HEK293 (cell line): Measurements from ENCODE around the gene DGKH.

Source experiments
- CTCF ChIA-PET: fragments of 350-600 bp; formaldehyde crosslinking; extraction: SDS; loops from one replicate; lab custom pipeline; 2021; ENCODE audit warnings: antibody characterized with exemption; lab: Yijun Ruan, JAX
- POLR2A ChIA-PET: fragments of 300-600 bp; formaldehyde crosslinking; extraction: SDS; loops from one replicate; lab custom pipeline; 2020; ENCODE audit warnings: antibody characterized with exemption, inconsistent platforms; lab: Yijun Ruan, JAX
- H3K27ac ChIP-seq: fragments of 200-500 bp; sonication (Bioruptor generic); 2 replicates; pipeline ENCODE4 v1.5.1; 2014; ENCODE audit warnings: low read depth, low read length, control low read depth, inconsistent platforms; ENCODE audit errors: extremely low read depth
- H3K36me3 ChIP-seq, 2 experiments: fragments of 200-500 bp in 1 of 2; sonication (Bioruptor generic) in 1 of 2; 1 replicate in 1 of 2; 2 replicates in 1 of 2; pipeline ENCODE4 v1.5.1; 2014 to 2017; ENCODE audit warnings: inconsistent platforms in 2 of 2, low read length in 2 of 2; ENCODE audit not compliant: control insufficient read depth in 2 of 2, insufficient read depth in 1 of 2
- H3K4me1 ChIP-seq: fragments of 200-500 bp; sonication (Bioruptor generic); 2 replicates; pipeline ENCODE4 v1.5.1; 2014; ENCODE audit warnings: mild to moderate bottlenecking, low read length, inconsistent platforms; ENCODE audit not compliant: control insufficient read depth, insufficient read depth
- H3K4me3 ChIP-seq: 2 replicates; pipeline ENCODE4 v1.5.1; 2011; ENCODE audit warnings: low read depth, mild to moderate bottlenecking, control low read depth, low read length, moderate library complexity
- H3K9me3 ChIP-seq: fragments of 200-500 bp; sonication (Bioruptor generic); 2 replicates; pipeline ENCODE4 v1.5.1; 2014; ENCODE audit warnings: low read depth, low read length, inconsistent platforms; ENCODE audit not compliant: control insufficient read depth, insufficient read depth
- CTCF ChIP-seq: fragments of 450-650 bp; formaldehyde crosslinking; IDR thresholded peaks from 2 replicates; pipeline ENCODE4 v1.5.1; 2016; ENCODE audit warnings: missing biosample characterization, missing genetic modification characterization
- EGR2 ChIP-seq: fragments of 450-650 bp; formaldehyde crosslinking; IDR thresholded peaks from 2 replicates; pipeline ENCODE4 v1.5.1; 2016; ENCODE audit warnings: low read depth, missing biosample characterization, missing genetic modification characterization
- MEIS1 ChIP-seq: sonication (generic); formaldehyde crosslinking; IDR thresholded peaks from 2 replicates; pipeline ENCODE4 v1.8.1; 2022; ENCODE audit warnings: missing genetic modification reagents, mild to moderate bottlenecking, borderline replicate concordance
- PATZ1 ChIP-seq: fragments of 450-650 bp; formaldehyde crosslinking; IDR thresholded peaks from 2 replicates; pipeline ENCODE4 v1.5.1; 2016; ENCODE audit warnings: missing biosample characterization, missing genetic modification characterization
- WT1 ChIP-seq: fragments of 450-650 bp; formaldehyde crosslinking; IDR thresholded peaks from 2 replicates; pipeline ENCODE4 v1.5.1; 2016; ENCODE audit warnings: missing biosample characterization, missing genetic modification characterization
- ZBTB17 ChIP-seq: fragments of 450-650 bp; formaldehyde crosslinking; IDR thresholded peaks from 2 replicates; pipeline ENCODE4 v1.5.1; 2016; ENCODE audit warnings: missing biosample characterization, missing genetic modification characterization
- ZBTB20 ChIP-seq: fragments of 450-650 bp; formaldehyde crosslinking; IDR thresholded peaks from 2 replicates; pipeline ENCODE4 v1.5.1; 2016; ENCODE audit warnings: missing biosample characterization, missing genetic modification characterization
- ZIC2 ChIP-seq: fragments of 450-650 bp; formaldehyde crosslinking; IDR thresholded peaks from 2 replicates; pipeline ENCODE4 v1.5.1; 2016; ENCODE audit warnings: missing biosample characterization, missing genetic modification characterization
- ZNF140 ChIP-seq: fragments of 450-650 bp; formaldehyde crosslinking; IDR thresholded peaks from 2 replicates; pipeline ENCODE4 v1.5.1; 2016; ENCODE audit warnings: missing biosample characterization, missing genetic modification characterization
- ZNF146 ChIP-seq: fragments of 450-650 bp; formaldehyde crosslinking; IDR thresholded peaks from 2 replicates; pipeline ENCODE4 v1.5.1; 2016; ENCODE audit warnings: missing biosample characterization, missing genetic modification characterization
- ZNF354C ChIP-seq: fragments of 450-650 bp; formaldehyde crosslinking; IDR thresholded peaks from 2 replicates; pipeline ENCODE4 v1.5.1; 2016; ENCODE audit warnings: missing biosample characterization, missing genetic modification characterization, low read depth, borderline replicate concordance
- ZNF366 ChIP-seq: fragments of 450-650 bp; formaldehyde crosslinking; conservative IDR thresholded peaks from 2 replicates; pipeline ENCODE4 v1.5.1; 2016; ENCODE audit warnings: missing biosample characterization, missing genetic modification characterization
- ZNF423 ChIP-seq: fragments of 450-650 bp; formaldehyde crosslinking; IDR thresholded peaks from 2 replicates; pipeline ENCODE4 v1.5.1; 2016; ENCODE audit warnings: missing biosample characterization, missing genetic modification characterization
- ZNF561 ChIP-seq: fragments of 450-650 bp; IDR thresholded peaks from 2 replicates; pipeline ENCODE4 v1.5.1; 2018; ENCODE audit warnings: missing biosample characterization, missing genetic modification characterization, borderline replicate concordance
- ZNF624 ChIP-seq: fragments of 450-650 bp; formaldehyde crosslinking; IDR thresholded peaks from 2 replicates; pipeline ENCODE4 v1.5.1; 2017; ENCODE audit warnings: missing biosample characterization, missing genetic modification characterization
- ZNF658 ChIP-seq: fragments of 450-650 bp; formaldehyde crosslinking; IDR thresholded peaks from 2 replicates; pipeline ENCODE4; 2016; ENCODE audit warnings: missing biosample characterization, missing genetic modification characterization
- ZNF747 ChIP-seq: fragments of 450-650 bp; formaldehyde crosslinking; IDR thresholded peaks from 2 replicates; pipeline ENCODE4 v1.5.1; 2016; ENCODE audit warnings: missing biosample characterization, missing genetic modification characterization
- ZNF830 ChIP-seq: fragments of 450-650 bp; IDR thresholded peaks from 2 replicates; pipeline ENCODE4 v1.5.0; 2018; ENCODE audit warnings: missing biosample characterization, missing genetic modification characterization, low read depth, mild to moderate bottlenecking, moderate library complexity
- ZSCAN23 ChIP-seq: fragments of 450-650 bp; formaldehyde crosslinking; IDR thresholded peaks from 2 replicates; pipeline ENCODE4 v1.5.1; 2016; ENCODE audit warnings: missing biosample characterization, missing genetic modification characterization
- TF ChIP-seq, protein P1 (sequence below): fragments of 450-650 bp; formaldehyde crosslinking; IDR thresholded peaks from 2 replicates; pipeline ENCODE4 v1.5.1; 2016; ENCODE audit warnings: missing biosample characterization, missing genetic modification characterization
- TF ChIP-seq, protein P2 (sequence below): fragments of 450-650 bp; formaldehyde crosslinking; IDR thresholded peaks from 2 replicates; pipeline ENCODE4 v1.5.1; 2016; ENCODE audit warnings: missing biosample characterization, missing genetic modification characterization

The DGKH gene

DNA sequence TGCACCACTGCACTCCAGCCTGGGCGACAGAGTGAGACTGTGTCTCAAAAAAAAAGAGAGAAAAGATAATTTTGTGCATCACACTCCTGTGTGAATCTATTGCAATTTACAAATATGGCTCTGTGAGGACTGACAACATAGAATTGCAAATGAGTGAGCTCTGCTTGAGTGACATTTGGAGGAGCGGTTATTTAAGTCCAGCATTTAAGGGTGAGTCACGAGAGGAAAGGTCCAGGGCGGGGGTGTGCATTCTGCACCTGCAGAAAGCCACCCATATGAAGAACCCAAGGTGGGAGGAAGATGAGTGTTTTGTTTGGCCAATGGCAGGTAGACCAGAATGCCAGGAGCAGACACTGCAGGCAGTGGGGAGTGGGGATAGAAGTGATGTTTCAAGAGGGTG is 58.5 kb downstream of the DGKH start:
- TF ChIP-seq ZNF354C (tag by site-specific recombination) (no peak), ZSCAN23 (tag by site-specific recombination) (no peak), ZNF624 (no peak), ZBTB17 (tag by site-specific recombination) (no peak)
- TF ChIP-seq, protein P1, sequence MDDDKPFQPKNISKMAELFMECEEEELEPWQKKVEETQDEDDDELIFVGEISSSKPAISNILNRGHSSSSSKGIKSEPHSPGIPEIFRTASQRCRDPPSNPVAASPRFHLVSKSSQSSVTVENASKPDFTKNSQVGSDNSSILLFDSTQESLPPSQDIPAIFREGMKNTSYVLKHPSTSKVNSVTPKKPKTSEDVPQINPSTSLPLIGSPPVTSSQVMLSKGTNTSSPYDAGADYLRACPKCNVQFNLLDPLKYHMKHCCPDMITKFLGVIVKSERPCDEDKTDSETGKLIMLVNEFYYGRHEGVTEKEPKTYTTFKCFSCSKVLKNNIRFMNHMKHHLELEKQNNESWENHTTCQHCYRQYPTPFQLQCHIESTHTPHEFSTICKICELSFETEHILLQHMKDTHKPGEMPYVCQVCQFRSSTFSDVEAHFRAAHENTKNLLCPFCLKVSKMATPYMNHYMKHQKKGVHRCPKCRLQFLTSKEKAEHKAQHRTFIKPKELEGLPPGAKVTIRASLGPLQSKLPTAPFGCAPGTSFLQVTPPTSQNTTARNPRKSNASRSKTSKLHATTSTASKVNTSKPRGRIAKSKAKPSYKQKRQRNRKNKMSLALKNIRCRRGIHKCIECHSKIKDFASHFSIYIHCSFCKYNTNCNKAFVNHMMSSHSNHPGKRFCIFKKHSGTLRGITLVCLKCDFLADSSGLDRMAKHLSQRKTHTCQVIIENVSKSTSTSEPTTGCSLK (tag by site-specific recombination), result no peak
- no peak overlapping the region for H3K27ac ChIP-seq
- no peaks in the 10 kb centered on the region for H3K36me3 ChIP-seq
- no peaks in the 10 kb centered on the region; the same call in 1 of the 2 replicates for H3K4me1 ChIP-seq
- H3K9me3 ChIP-seq, result no peaks in the 10 kb centered on the region
- no peak overlapping the region for H3K4me3 ChIP-seq
- CTCF ChIA-PET, result interaction anchor here (0.5 to 0.7 kb wide), 2 partner anchors 166 to 769 kb away, joined by 3 to 4 read pairs; no protein-coding TSS in a partner anchor
- POLR2A ChIA-PET, result no interaction called here

DNA sequence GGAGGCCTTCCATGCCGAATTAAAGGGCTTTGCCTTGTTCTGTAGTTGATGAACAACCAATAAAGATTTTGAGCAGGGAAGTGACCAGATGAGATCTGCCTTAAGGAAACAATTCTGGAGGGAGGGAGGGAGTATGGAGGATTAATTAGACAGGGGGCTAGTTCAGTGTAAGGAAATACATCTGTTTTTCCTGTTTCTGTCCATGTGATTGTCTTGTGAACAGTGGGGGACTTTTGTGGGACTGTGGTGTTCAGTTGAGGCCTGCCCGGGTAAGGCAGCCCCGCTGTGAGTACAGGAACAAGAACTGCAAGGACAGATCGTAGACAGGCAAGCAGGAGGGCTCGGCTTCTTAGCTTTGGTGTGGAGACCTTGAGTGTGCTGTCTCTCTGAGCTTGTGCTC is 59.0 kb downstream of the DGKH start:
- CTCF ChIA-PET, result interaction anchor here (0.5 to 0.7 kb wide), 2 partner anchors 166 to 769 kb away, joined by 3 to 4 read pairs; no protein-coding TSS in a partner anchor

DNA sequence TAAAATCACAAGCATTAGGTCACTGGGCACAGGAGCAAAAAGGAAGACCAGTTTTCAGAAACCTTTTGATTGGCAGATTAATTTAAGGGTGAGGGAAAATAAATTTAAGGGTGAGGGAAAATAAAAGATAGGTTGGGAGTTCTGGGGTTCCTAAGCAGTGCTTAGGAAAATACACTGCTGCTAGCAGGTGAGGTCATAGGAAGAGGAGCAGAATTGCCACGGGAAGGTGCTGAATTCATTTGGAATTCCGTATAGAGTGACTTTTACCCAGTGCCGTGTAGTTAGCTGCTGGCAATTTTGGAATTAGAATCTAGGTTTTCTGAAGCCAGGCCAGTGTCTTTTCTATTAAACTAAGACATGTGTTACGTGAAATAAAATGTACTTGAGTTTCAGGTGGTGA is 59.8 kb downstream of the DGKH start:
- TF ChIP-seq ZNF423 (tag by site-specific recombination), result no peak
- no peak for TF ChIP-seq ZNF747 (tag by site-specific recombination)
- peak; percentile 99 for TF ChIP-seq ZNF140 (tag by site-specific recombination)
- TF ChIP-seq, protein P2, sequence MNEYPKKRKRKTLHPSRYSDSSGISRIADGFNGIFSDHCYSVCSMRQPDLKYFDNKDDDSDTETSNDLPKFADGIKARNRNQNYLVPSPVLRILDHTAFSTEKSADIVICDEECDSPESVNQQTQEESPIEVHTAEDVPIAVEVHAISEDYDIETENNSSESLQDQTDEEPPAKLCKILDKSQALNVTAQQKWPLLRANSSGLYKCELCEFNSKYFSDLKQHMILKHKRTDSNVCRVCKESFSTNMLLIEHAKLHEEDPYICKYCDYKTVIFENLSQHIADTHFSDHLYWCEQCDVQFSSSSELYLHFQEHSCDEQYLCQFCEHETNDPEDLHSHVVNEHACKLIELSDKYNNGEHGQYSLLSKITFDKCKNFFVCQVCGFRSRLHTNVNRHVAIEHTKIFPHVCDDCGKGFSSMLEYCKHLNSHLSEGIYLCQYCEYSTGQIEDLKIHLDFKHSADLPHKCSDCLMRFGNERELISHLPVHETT, result no peak
- TF ChIP-seq PATZ1, result no peak
- TF ChIP-seq, all 188 proteins: peak for 1
- Histone ChIP-seq H3K36me3 (no peaks in the 10 kb centered on the region), H3K9me3 (no peaks in the 10 kb centered on the region), H3K4me3 (no peak overlapping the region), H3K27ac (no peak overlapping the region), H3K4me1 (peaks cover under 1% of the 10 kb centered on the region; the same call in 1 of the 2 replicates)
- CTCF ChIA-PET, result interaction anchor here (1.1 kb wide), 1 partner anchor 440 kb away, joined by 4 read pairs; no protein-coding TSS in a partner anchor
- POLR2A ChIA-PET, result no interaction called here

More for the DNA sequence above, 59.0 kb downstream of the DGKH start:
- H3K4me3 ChIP-seq, result no peak overlapping the region
- H3K9me3 ChIP-seq, result no peaks in the 10 kb centered on the region
- POLR2A ChIA-PET, result no interaction called here
- H3K4me1 ChIP-seq, result no peaks in the 10 kb centered on the region
- no peak for TF ChIP-seq ZNF366 (tag by site-specific recombination)
- TF ChIP-seq ZIC2 (tag by site-specific recombination), result peak; percentile 78
- no peaks in the 10 kb centered on the region for H3K36me3 ChIP-seq
- H3K27ac ChIP-seq, result no peak overlapping the region

DNA sequence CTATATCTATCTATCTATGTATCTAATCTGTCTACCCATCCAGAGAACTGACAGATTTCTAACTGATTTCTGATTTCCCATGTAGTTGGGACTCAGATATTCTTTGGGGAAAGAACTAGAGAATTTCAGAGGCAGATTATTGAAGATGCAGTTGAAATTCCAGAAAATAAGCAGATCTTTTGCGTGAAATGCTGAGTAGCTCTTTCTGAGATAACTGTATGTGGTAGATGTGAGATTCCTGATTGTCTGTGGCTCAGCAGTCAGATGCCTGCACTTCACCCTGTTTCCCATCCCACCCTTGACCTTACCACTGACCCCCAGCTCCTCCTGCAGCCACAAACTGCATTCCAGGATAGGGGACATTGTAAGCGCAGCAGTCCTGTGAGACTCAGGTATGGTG is 61.5 kb downstream of the DGKH start:
- H3K27ac ChIP-seq, result no peak overlapping the region
- ChIA-PET CTCF (interaction anchor here (0.6 to 1.1 kb wide), 8 partner anchors 12 to 1675 kb away, joined by 3 to 6 read pairs (median 3); no protein-coding TSS in a partner anchor), POLR2A (interaction anchor here (1.2 kb wide), 1 partner anchor 62 kb away, joined by 3 read pairs; the partner anchor contains the start of gene DGKH)
- H3K36me3 ChIP-seq, result no peaks in the 10 kb centered on the region
- H3K9me3 ChIP-seq, result no peaks in the 10 kb centered on the region
- H3K4me1 ChIP-seq, result peaks cover 8% of the 10 kb centered on the region; the same call in 1 of the 2 replicates
- no peak overlapping the region for H3K4me3 ChIP-seq
- no peak for TF ChIP-seq ZNF658 (tag by site-specific recombination)
- no peak for TF ChIP-seq ZNF624
- TF ChIP-seq MEIS1, result no peak
- no peak for TF ChIP-seq CTCF (tag by site-specific recombination)
- TF ChIP-seq ZBTB20 (tag by site-specific recombination), result no peak
- no peak for TF ChIP-seq ZNF561 (tag by site-specific recombination)
- no peak for TF ChIP-seq ZNF830 (tag by site-specific recombination)
- TF ChIP-seq WT1 (tag by site-specific recombination), result no peak
- no peak for TF ChIP-seq EGR2 (tag by site-specific recombination)
- no peak for TF ChIP-seq ZNF146 (tag by site-specific recombination)
